Sigmoid colon (tissue), 7 donors: Measurements from ENCODE around the gene NPPA. TPM values are rescaled to one million over a fixed set of nuclear protein-coding genes. Genes with fewer than 3 reads are reported as not detected.

Source experiments
- DNase-seq: peaks from one replicate; pipeline ENCODE4 v3.0.0-alpha.2; 2019
- H3K27ac ChIP-seq, 4 donors: fragments of 200-600 bp; sonication (generic); one replicate each; pipeline ENCODE4 v1.5.1; 2016 to 2019; ENCODE audit warnings: mild to moderate bottlenecking in 1 of 4
- H3K27me3 ChIP-seq, 3 donors: fragments of 200-600 bp; sonication (generic); one replicate each; pipeline ENCODE4 v1.5.1; 2019; ENCODE audit warnings: mild to moderate bottlenecking in 1 of 3
- H3K36me3 ChIP-seq, 4 donors: fragments of 200-600 bp; sonication (generic); one replicate each; pipeline ENCODE4 v1.5.1; 2016 to 2019
- H3K4me1 ChIP-seq, 4 donors: fragments of 200-600 bp; sonication (generic); one replicate each; pipeline ENCODE4 v1.5.1; 2017 to 2019
- H3K4me3 ChIP-seq, 4 donors: fragments of 200-600 bp; sonication (generic); one replicate each; pipeline ENCODE4 v1.5.1; 2017 to 2019; ENCODE audit warnings: mild to moderate bottlenecking in 2 of 4, moderate library complexity in 1 of 4
- H3K9me3 ChIP-seq, 4 donors: fragments of 200-600 bp in 3 of 4; sonication (generic) in 3 of 4; one replicate each; pipeline versions ENCODE4 v1.5.1 to v1.6.1; 2013 to 2019
- CTCF ChIP-seq, 4 experiments: fragments of 450-650 bp in 3 of 4; fragments of 200-600 bp in 1 of 4; IDR thresholded peaks; one replicate each; pipeline ENCODE4 v1.5.1; 2016 to 2019; ENCODE audit warnings: antibody characterized with exemption in 4 of 4, mild to moderate bottlenecking in 3 of 4, moderate library complexity in 2 of 4
- EP300 ChIP-seq, 4 donors: sonication (generic); formaldehyde crosslinking; IDR thresholded peaks; one replicate each; pipeline ENCODE4 v1.6.1; 2017; ENCODE audit warnings: antibody characterized with exemption in 4 of 4
- POLR2A ChIP-seq, 2 donors: fragments of 450-650 bp; IDR thresholded peaks; one replicate each; pipeline ENCODE4 v1.6.1; 2016; ENCODE audit warnings: antibody characterized with exemption in 2 of 2, mild to moderate bottlenecking in 2 of 2, moderate library complexity in 2 of 2
- POLR2AphosphoS5 ChIP-seq, 4 donors: sonication (generic); formaldehyde crosslinking; IDR thresholded peaks; one replicate each; pipeline ENCODE4 v1.6.1; 2017; ENCODE audit warnings: antibody characterized with exemption in 4 of 4
- WGBS, 2 donors: extraction: QIAGEN DNeasy Blood & Tissue Kit; methylation state at CpG; one replicate each; pipeline ENCODE4 v1.1.7; 2013; 5-methylcytosine and 5-hydroxymethylcytosine counted together
- intact Hi-C: fragments of 100-400 bp; cut with DNase I; formaldehyde crosslinking; loops from one replicate; pipeline ENCODE4 v1.15.1; 2023
- polyA plus RNA-seq, 3 donors: library from polyadenylated mRNA; stranded (reverse); fragments of 200-250 nt; gene quantifications; one replicate each; pipeline ENCODE4 v1.2.3, GENCODE V29; 2013
- total RNA-seq, 4 donors: library from RNA; depleted of rRNA; stranded (reverse); fragments of >200 nt; gene quantifications; one replicate each; pipeline ENCODE4 v1.1.0, GENCODE V29; 2016
- donor health status: healthy with polysubstance abuse.
- donor health status: Bipolar disorder and iron deficiency.
- donor health status: healthy.

Gene NPPA
- total and polyA plus RNA-seq, 7 donors: 0.92 to 8.6 TPM; not detected in 5

DNA sequence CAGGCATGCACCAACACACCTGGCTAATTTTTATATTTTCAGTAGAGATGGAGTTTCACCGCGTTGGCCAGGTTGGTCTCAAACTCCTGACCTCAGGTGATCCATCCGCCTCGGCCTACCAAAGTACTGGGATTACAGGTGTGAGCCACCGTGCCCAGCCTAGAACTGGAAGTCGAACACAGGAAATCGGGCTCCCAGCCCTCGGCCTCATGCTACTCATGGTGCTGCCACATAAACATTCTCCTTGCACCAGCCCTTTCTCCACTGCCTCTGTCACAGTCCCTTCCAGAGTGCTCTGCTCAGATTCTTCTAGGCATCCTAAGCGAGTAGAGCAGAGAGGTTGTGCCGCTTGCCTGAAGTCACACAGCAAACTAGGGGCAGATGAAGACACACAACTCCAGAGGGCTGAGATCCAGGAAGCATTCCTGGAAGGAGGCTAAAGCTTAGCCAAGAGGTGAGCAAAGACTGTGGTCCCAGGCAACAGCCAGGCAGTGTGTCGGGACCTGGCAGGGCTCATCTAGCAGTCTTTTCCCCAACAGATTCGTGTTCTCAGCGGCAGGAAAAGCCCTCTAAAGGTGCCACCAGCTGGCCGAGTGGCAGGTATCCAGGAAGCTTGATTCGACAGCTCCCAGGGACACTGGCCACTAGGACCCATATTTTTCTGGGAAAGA, 40.8 kb upstream of the NPPA start:
- H3K4me3 ChIP-seq: no peak overlapping the region
- intact Hi-C loops: no loop called here

GRCh38 chr1:11887666-11888007, 40.1 kb upstream of the NPPA start:
- 65 to 86% methylated on average over 7 of the region's 7 CpGs for WGBS, 2 donors
- H3K9me3 ChIP-seq: no peaks in the 10 kb centered on the region
- TF ChIP-seq POLR2AphosphoS5 (IDR thresholded peaks at IDR 0.05) (no peak), EP300 (IDR thresholded peaks at IDR 0.05) (no peak), POLR2A (IDR thresholded peaks at IDR 0.05) (no peak), CTCF (IDR thresholded peaks at IDR 0.05) (no peak)

More for the DNA sequence above, 40.8 kb upstream of the NPPA start:
- TF ChIP-seq POLR2AphosphoS5 (IDR thresholded peaks at IDR 0.05): no peak
- TF ChIP-seq POLR2A (IDR thresholded peaks at IDR 0.05): no peak
- TF ChIP-seq EP300 (IDR thresholded peaks at IDR 0.05): no peak
- no peak for TF ChIP-seq CTCF (IDR thresholded peaks at IDR 0.05)
- no peak for DNase-seq
- Histone ChIP-seq H3K27ac (no peak overlapping the region), H3K9me3 (no peaks in the 10 kb centered on the region), H3K4me1 (no peaks in the 10 kb centered on the region), H3K27me3 (peaks cover 0 to 9% (median 0%) of the 10 kb centered on the region in 3 donors), H3K36me3 (no peaks in the 10 kb centered on the region)
- 77 to 86% methylated on average over 15 of the region's 15 CpGs for WGBS, 2 donors

GRCh38 chr1:11886986-11887665, 39.5 kb upstream of the NPPA start:
- H3K4me3 ChIP-seq: no peak overlapping the region
- no peaks in the 10 kb centered on the region for H3K36me3 ChIP-seq
- H3K27ac ChIP-seq: no peak overlapping the region
- WGBS, 2 donors: 85 to 89% methylated on average over 19 of the region's 19 CpGs
- no peaks in the 10 kb centered on the region for H3K9me3 ChIP-seq
- no peak for DNase-seq
- TF ChIP-seq EP300 (IDR thresholded peaks at IDR 0.05): peak in 1 of 4 donors; percentile 12
- peak in 1 of 4 donors; percentile 54 for TF ChIP-seq POLR2AphosphoS5 (IDR thresholded peaks at IDR 0.05)
- TF ChIP-seq POLR2A (IDR thresholded peaks at IDR 0.05): no peak
- H3K27me3 ChIP-seq: peaks cover 0 to 5% (median 0%) of the 10 kb centered on the region in 3 donors
- no peaks in the 10 kb centered on the region for H3K4me1 ChIP-seq
- intact Hi-C loops: no loop called here

More at GRCh38 chr1:11887666-11888007, 40.1 kb upstream of the NPPA start:
- Histone ChIP-seq H3K36me3 (no peaks in the 10 kb centered on the region), H3K27ac (no peak overlapping the region), H3K27me3 (peaks cover 0 to 9% (median 0%) of the 10 kb centered on the region in 3 donors), H3K4me1 (no peaks in the 10 kb centered on the region), H3K4me3 (no peak overlapping the region)
- intact Hi-C loops: no loop called here
- no peak for DNase-seq

DNA sequence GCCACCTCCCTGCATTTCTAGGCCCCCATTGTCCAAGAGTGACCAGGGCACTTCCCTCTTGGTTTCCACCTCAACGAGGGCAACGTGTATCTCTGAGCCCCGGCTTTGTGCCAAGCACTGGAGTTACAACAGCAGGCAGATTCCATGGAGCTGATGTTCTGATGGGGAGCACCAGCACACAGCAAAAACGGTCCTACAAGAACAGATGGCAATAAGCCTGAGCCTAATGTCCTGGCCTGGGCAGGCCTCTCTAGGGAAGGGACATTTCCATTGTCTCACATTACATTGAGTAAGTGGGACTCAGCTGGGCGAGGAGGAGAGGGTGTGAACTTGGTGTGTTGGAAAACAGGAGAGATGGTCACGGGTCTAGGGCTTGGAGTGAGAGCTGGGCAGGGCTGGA, 38.3 kb upstream of the NPPA start:
- Histone ChIP-seq H3K4me1 (no peaks in the 10 kb centered on the region), H3K27me3 (peaks cover 0 to 5% (median 0%) of the 10 kb centered on the region in 3 donors)
- intact Hi-C loops: no loop called here

DNA sequence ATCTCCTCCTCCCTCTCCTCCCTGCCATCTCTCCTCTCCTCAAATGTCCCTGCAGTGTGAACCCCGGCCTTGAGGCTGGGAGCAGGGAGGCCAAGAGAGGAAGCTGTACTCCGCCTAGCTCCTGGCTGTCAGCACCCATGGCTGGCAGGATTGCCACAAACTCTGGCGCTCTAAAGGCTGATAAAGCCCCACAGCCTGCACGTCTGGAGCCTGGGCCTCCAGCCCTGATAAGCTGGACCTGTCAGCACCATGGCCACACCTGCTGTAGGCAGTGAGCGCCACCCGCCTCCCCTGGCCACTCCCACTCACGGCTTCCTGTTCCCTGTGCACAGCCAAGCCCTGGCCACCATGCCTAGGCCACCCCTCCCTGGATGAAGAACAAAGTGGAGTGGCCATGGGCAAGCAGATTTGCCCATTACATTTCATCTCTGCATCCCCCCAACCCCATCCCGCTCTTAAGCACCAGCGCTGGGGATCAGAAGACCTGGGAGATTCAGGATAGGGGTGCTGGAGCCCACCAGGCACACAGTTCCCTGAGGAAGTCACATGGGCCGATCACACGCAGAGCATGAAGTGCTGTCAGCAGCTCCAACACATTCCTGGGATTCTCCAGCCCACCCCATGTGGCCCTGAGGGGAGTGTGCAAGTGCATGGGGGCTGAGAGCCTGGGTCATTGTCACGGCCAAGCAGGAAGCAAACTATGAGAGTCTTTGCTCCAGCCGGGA, 35.4 kb upstream of the NPPA start:
- H3K9me3 ChIP-seq: no peaks in the 10 kb centered on the region
- H3K4me1 ChIP-seq: peaks cover 0 to 12% (median 5%) of the 10 kb centered on the region in 4 donors
- no peak for DNase-seq
- H3K4me3 ChIP-seq: no peak overlapping the region
- H3K27me3 ChIP-seq: peaks cover 0 to 17% (median 0%) of the 10 kb centered on the region in 3 donors
- H3K27ac ChIP-seq: no peak overlapping the region
- H3K36me3 ChIP-seq: no peaks in the 10 kb centered on the region
- TF ChIP-seq POLR2AphosphoS5 (IDR thresholded peaks at IDR 0.05) (no peak), CTCF (IDR thresholded peaks at IDR 0.05) (no peak), POLR2A (IDR thresholded peaks at IDR 0.05) (no peak)
- 45 to 52% methylated on average over 13 of the region's 13 CpGs for WGBS, 2 donors
- intact Hi-C loops: no loop called here

More for the DNA sequence above, 38.3 kb upstream of the NPPA start:
- H3K27ac ChIP-seq: no peak overlapping the region
- H3K36me3 ChIP-seq: no peaks in the 10 kb centered on the region
- H3K9me3 ChIP-seq: no peaks in the 10 kb centered on the region
- no peak overlapping the region for H3K4me3 ChIP-seq
- 72 to 81% methylated on average over 6 of the region's 6 CpGs for WGBS, 2 donors
- no peak for TF ChIP-seq POLR2A (IDR thresholded peaks at IDR 0.05)
- DNase-seq: no peak
